Measurements from ENCODE around the gene TMC6.
"Not testable (repeated sequence)": the region's sequence is repeated elsewhere in the genome, so short reads cannot be mapped to it uniquely, and the experiment has no call there.

Gene TMC6

DNA sequence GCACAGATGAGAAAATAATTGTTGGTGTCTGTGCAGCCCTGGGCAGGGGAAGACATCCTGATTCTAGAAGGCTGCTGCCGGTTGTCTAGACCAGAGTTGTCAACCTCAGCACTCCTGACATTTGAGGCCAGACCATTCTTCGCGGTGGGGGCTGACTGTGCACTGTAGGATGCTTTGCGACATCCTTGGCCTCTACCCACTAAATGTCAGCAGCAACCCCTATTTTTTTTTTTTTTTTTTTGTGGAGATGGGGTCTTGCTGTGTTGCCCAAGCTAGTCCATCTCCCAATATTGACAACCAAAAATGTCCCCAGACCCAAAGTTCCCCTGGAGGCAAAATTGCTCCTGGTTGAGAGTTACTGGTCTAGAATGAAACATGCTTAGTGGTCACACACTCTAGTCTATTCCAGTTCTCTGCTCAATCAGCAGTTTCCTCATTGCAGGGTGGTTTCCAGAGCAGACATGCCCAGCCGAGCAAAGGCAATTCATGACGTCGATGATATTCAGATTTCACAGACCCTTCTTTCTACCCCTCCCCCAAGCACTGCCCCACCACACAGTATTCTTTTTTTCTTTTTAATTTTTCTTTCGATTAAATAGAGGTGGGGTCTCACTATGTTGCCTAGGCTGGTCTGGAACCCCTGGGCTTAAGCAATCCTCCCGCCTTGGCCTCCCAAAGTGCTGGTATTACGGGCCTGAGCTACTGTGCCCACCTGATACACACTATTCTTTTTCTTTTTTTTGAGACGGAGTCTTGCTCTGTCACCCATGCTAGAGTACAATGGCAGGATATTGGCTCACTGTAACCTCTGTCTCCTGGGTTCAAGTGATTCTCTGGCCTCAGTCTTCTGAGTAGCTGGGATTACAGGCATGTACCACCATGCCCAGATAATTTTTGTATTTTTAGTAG lies 26.6 kb upstream of the TMC6 start:
- DNase-seq: no peak

DNA sequence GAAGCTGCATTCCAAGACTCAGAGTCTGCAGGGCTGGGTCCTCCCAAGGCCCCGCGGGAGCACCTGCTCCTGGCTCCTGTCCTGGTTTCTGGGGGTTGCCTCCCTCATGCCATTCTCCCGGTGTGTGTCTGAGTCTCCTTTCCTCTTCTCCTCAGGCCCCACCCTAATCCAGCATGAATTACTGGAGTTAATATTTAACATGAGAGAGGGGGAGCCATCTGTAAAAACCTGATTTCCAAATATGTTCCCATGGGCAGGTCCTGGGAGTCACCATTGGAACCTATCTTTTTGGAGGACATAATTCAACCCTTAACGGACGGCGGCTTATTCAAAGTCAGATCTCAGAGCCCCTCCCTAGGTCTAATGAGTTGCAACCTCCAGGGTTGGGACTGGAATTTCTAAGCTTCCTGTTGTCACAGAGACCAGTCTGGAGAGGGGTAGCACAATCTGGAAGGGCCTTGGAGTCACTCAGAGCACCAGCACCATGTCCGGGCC lies 23.0 kb upstream of the TMC6 start:
- no peak for DNase-seq

DNA sequence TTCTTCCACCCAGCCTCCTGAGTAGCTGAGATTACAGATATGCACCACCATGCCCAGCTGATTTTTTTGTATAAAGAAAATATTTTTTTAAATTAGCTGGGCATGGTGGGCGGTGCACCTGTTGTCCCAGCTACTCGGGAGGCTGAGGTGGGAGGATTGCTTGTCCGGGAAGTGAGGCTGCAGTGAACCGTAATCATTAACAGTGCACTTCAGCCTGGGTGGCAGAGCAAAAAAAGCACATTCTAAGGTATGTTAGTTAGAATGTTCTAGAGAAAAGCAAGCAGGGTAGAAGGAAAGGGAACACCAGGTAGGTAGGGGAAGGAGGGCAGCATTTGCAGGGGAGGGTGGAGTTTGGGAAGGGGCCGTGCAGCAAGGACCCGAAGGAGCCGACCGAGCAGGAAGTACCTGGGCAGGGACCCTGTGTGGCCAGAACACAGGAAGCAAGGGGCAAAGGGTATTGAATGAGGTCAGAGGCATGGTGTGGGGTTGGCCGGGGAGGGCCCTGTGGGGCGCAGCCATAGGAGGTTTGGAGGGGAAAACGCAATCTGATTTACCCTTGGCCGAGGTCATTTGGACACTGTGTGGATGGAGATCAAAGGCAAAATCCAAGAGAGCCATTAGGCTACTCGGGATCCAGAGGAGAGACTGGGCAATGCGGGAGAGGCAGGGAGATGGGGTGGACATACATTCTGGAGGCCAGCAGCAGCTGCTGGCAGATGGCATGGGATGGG lies 19.9 kb upstream of the TMC6 start:
- no peak for DNase-seq

GRCh38 chr17:78147315-78147998 lies 18.9 kb upstream of the TMC6 start:
- no peak for DNase-seq

- DNase-seq: no peak
These were observed 18.3 kb upstream of the TMC6 start for GRCh38 chr17:78146881-78147280.

DNA sequence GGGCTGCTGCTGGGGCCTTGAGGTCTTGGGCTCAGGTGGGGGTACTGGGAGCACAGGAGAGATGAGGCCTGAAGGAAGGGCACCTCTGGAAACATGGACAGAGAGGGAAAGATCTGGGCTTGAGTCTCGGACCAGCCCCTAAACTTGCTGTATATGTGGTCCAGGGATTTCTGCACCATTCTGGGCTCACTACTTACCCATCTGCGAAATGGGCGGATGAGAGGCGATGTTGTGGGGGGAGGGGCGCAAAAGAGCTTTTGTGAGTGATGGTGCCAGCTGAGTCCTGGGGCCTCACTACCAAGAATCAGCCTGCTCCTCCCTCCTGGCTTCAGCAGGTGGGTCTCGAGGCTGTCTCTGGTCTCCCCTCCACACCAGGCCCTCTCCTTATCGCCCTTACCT lies 17.9 kb upstream of the TMC6 start:
- no peak for DNase-seq

DNA sequence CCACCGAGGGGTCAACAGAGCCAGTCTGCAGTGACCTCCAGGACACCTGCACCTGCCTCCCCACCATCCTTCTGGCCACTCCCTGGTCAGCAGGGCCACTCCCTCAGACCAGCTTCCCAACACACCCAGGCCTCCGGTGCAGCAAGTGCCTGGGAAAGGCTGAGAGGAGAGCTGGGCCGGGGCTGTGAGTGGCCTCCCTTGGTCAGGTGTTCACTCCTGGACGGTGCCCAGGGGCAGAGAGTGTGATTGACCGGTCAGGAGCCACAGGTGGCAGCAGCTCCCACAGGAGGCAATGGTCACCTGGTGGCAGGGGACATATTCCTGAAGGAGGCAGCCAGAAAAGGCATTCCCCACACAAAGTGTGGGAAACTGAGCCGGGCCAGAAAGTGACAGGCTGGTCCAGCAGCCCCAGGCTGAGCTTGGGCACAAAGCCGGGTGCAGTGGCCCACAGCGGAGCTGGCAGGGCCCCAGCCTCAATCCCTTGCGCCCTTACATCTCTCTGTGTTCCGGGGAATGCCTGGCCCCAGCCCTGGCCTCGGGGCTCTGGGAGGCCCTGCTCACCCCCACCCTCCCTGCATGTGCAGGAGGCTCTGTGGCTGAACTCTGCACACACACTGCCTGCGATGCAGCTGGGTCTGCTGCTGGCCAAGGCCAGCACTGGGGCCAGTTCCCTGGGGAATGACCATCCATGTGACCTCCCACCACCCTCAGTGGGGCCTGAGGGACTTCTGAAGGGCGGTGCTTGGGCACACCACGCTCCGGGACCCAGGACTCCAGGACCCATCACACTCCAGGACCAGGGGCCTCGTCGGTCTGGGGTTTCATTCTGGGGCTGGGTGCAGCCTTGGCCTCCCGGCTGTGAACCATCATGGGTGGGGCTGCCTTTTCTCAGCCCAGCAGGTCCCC lies 16.4 kb upstream of the TMC6 start:
- no peak for DNase-seq

GRCh38 chr17:78144147-78144719 lies 15.7 kb upstream of the TMC6 start:
- DNase-seq: no peak

DNA sequence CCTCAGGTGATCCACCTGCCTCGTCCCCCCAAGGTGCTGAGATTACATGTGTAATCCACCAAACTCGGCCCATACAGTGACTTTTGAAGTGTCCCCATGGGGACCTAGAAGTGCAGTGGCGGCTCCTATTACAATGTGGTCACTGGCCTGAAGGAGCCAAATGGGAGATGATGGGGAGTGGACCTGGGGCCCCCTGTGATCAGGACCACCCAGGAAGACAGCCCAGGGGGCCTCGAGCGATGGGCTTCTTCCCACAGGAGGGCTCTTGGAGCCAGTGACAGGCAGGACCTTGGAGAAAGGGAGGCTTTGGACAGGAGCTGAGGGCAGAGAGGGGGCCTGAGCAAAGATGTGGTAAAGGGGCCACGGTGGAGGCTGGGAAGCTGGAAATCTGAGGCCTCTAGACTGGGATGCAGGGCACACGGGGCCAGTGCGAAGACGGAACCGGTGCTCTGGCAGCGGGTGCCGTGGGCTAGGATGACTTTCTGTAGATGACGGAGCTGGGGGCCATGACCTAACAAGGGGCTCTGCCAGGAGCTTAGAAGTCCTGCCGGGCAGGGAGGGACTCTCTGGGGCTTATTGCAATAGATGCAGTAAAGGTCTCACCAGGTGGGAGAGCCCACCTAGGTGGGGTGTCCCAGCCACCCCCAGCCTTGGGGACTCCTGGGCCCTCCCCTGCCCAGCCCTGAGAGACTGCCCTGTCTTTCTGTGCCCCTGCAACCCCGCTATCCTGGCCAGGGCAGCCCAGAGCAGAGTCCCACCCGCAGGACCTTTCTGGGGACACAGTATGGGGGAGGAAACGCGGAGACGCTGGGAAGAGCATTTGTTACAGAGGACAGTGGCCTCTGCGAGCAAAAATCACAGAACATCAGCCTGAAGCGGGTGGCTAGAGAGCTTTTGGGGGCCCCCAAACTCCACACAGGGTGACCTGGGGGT lies 14.9 kb upstream of the TMC6 start:
- DNase-seq: no peak

GRCh38 chr17:78142119-78142861 lies 13.7 kb upstream of the TMC6 start:
- DNase-seq: peak; percentile 51

DNA sequence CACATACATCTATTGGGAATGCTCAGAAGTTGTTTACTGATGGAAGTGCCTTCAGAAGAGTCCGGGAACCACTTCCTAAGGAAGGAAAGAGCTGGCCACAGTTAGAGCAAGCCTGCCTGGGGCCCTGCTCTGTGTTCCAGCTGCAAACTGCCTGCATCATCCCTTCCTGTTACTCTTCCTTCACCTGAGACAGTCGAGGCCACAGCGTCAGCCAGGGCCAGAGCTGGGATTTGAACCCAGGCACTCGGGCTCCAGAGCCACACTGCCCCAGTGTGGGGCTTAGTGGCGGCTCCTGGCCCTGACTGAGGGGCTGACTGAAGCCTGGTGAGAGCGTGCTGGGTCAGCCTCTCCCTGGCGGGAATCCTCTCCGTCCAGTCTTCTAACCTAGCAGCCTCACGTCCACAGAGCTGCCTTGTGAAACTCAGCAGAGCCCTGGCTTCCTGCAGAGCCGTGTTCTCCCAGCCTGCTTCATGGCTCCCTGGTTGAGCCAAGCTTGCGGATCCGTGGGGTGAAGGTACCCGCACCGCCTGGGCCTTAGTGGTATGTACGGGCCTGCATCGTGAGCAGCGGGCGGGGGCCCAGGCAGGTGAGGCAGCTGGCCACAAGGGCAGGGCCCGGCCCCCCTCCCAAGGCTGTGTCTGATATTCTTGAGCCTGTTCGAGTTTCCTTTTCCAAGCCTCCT lies 13.0 kb upstream of the TMC6 start:
- no peak for DNase-seq

GRCh38 chr17:78140169-78141051 lies 11.9 kb upstream of the TMC6 start:
- no peak for DNase-seq

- not testable (repeated sequence) for DNase-seq
These were observed 11.3 kb upstream of the TMC6 start for GRCh38 chr17:78139861-78140168.

DNA sequence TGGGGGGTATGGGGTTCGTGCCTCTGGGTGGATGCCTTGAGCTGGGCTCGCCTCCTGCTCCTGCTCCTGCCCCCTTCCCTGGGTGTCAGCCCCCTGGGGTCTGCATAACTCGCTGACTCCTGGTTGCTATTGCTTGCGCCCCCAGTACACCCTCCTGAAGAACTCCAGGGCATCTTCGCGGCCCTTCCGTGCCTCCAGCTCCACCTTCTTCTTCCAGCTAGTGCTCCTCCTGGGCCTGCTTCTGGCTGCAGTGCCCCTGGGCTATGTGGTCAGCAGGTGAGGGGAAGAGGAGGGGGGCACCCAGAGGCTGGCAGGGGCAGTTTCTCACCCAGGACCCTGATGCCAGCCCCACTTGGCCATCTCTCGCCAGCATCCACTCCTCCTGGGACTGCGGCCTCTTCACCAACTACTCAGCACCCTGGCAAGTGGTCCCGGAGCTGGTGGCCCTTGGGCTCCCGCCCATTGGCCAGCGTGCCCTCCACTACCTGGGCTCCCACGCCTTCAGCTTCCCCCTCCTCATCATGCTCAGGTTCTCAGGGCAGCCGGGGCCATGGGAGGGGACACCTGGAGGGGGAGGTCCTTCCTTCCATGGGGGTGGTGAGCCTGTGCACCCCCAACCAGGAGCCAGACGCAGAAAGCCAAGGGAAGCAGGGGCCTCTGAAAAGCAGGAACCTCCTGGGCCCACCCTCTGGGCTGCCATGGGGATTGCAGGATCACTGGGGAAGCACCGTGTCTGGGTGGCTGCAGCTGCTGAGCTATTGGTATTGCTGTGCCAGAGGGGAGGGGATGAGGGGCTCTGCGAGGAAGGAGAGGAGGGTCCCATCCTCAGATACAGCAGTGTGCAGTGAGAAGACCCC lies 9.9 kb upstream of the TMC6 start:
- DNase-seq: no peak

- no peak for DNase-seq
These were observed 9.0 kb upstream of the TMC6 start for GRCh38 chr17:78137392-78138203.

- DNase-seq: no peak
These were observed 7.4 kb upstream of the TMC6 start for GRCh38 chr17:78135858-78136500.
